NCI-H2107 treated with DMSO at 0.1 percent for 48 hours (cell line): Measurements from ENCODE around the gene PHC1.
"Not testable (repeated sequence)": the region's sequence is repeated elsewhere in the genome, so short reads cannot be mapped to it uniquely, and the experiment has no call there.

Experiments used
- DNase-seq: peaks from one replicate; lab custom pipeline; 2025; ENCODE audit not compliant: unreplicated experiment; lab: John Stamatoyannopoulos, UW

The PHC1 gene

DNA sequence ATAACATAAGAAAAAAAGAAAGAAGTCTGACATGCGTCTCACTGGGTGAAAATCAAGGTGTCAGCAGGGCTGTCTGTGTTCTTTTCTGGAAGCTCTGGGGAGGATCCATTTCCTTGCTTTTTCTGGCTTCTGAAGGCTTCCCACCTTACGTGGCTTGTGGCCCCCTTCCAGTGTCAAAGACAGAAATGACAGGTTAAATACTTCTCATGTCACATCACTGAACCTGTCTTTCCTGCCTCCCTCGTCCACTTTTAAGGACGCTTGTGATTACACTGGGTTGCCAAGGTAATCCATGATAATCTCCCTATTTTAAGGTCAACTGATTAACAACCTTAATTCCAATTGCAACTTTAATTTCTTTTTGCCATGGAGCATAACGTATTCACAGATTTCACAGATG lies 4.6 kb upstream of the PHC1 start:
- DNase-seq: no peak

DNA sequence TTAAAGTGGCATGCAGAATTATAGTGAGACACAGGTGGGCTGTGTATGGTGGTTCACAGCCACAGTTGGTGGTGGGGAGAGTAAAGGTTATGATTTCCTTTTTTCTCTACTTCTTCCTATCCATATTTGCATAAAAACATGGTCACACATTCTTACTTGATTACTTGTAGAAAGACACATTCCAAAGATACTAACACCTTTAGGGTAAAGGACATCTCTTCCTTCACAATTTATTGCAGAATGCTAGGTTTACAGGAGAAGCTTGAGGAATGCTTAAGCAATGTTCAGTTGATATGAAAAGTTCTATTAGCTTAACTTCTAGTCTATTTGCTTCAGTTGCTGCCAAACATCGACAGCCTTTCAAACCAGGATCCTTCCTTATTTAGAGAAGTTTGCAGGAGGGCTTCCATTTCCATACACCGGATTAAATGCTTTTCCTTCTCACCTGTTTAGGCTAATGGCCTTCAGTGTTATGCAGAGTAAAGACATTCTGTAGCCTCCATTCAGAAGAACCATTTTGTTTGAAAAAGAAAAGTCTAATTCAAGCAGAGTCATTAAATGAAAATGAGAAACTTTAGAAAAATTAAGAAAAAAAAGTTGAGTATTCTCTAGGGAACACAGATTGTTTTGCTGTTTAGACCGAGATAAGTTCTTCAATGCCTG lies 2.6 kb upstream of the PHC1 start:
- no peak for DNase-seq

DNA sequence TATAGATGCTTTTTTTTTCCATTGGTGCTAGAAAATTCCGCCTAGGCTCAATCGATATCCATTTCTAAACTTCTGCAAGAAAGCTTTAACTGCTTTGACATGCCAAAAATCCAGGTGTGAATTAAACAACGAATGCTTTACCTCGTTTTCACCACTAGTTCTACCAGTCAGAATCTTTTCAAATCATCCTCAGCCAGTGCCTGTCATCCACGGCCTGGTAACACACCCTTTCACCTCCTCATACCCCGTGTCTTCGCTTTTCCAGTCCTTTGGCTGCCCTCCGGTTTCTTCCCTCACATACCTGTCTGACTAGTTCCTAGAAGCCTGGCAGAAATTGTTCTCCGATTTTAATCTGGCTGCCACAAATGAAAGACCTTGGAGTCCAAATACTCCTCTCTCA lies 1.4 kb upstream of the PHC1 start:
- peak; percentile 35 for DNase-seq

DNA sequence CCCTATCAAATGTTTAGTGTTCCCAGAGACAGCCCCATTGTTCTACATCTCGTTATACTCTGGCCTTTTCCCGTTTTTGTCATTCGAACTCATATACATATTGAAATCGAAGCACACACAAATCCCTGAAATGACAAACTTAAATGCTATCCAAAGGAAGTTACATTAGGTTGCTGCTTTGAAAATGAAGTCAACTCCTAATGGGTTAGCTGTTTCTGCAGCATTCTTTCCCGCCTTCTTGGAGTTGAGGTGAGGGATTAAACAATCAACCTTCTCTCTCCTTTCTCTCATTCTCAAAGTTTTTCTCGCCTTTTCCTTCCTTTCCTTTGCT lies 642 bp upstream of the PHC1 start:
- peak; percentile 77 for DNase-seq

DNA sequence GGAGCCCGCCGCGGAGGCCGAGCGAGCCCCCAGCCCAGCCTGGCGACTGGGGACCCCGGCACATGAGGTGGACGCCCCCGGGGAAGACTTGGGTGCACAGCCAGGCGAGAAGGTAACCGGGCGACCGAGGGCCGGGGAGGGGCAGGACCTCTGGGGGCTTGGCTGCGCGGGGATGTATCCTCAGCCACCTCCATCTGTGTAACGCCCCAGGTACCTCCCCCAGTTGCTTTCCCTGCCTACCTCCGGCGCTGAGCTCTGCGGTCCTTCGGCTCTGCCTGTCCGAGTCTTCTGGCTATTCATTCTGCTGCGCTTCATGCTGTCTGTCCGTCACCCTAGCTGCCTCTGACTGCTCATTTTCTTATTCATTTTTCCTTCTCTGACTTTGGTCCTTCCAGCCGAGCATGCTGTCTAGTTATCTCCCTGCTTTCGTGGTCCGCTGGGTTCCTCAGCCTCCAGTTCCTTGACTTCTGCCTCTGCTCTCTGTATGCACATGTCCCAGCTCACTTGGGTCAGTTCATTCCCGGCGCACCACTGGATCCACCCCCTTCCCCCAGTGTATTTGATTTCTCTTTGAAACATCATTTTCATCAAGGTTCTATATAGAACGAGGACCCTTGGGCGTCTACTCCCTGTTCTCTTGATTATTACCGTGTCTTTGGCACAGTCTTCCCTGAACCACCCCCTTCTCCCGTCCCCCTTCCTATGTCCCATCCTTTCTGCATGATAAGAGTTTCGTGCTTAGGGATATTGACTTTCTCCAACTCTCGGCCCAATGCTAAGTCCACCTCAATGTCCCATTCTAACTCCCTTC lies 612 bp downstream of the PHC1 start:
- DNase-seq: peak; percentile 36

DNA sequence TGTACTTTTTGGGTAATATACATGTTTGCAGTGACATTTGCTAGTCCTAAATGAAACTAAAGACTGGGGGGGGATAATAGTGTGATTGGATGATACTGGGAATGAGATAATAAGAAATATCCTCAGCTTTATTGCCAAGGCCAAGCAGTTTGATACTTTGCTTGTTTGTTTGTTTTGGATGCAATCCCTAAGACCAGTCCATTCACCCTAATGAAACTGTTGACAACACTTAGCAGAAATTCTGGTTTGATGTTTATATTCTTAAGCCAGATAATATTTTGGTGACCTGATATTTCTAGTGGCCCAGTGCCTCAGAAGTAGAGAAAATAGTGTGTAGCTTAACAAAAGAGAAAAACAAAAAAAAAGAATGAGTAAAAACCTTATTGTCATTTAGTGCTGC lies 1.8 kb downstream of the PHC1 start:
- DNase-seq: no peak

DNA sequence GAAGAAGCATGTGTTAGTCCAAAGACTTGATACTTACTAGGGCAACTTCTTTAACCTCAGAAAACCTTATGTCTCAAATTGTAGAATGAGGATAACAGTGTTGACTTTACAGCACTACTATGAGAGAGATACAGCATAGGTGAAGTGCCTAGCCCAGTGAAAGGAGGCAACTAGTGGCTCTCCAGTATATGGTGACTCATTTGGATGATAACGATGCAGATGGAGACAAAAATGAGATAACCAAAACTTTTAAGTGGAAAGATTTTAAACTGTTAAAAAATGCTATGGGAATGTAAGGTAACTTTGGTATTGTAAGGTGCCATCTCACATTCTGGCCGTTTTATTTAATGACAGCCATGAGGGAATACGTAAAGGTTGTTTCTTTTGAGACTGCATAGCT lies 2.7 kb downstream of the PHC1 start:
- DNase-seq: no peak

DNA sequence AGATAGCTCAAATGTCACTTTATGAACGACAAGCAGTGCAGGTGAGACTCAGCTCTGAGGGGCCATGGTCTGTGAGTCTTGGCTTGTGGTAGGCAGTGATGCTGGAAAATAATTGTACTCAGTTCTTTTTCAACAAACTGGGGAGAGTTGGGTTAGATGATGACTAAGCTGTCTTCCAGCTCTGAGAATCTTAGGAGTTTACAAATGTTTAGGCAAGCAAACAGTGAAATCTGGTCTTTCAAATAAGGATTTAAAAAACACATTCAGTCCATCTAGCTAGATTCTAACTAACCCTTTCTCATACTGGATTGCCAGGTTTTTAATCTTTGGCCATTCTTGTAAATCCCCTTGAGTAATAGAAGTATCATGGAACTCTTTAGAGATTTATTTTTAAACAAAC lies 3.4 kb downstream of the PHC1 start:
- DNase-seq: no peak

DNA sequence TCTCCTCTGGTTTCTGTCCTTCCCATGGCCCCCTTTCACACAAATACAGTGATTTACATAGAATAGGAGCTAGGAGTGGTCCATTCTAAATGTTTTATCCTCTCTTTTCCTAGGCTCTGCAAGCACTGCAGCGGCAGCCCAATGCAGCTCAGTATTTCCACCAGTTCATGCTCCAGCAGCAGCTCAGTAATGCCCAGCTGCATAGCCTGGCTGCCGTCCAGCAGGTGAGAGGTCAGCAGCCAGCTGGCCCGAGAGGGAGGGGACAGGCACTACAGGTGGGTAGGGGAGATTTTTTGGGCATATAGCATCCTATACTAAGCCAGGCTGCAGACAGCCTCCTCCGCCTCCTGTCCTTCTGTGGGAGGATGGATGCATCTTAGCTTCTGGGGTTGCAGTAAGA lies 5.3 kb downstream of the PHC1 start:
- not testable (repeated sequence) for DNase-seq

DNA sequence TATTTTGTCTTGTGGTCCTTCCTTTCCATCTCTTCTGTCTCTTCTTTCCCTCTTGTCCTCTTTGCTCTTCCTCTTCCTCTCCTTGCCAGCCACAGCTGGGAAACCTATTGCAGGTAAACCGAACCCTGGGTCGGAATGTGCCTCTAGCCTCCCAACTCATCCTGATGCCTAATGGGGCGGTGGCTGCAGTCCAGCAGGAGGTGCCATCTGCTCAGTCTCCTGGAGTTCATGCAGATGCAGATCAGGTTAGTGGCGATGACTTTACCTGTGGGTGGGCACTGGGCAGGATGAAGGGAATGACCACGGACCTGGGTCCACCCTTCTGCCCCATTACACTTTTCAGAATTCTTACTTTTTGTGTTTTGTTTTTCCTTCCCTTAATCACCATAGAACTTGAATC lies 8.2 kb downstream of the PHC1 start:
- no peak for DNase-seq

DNA sequence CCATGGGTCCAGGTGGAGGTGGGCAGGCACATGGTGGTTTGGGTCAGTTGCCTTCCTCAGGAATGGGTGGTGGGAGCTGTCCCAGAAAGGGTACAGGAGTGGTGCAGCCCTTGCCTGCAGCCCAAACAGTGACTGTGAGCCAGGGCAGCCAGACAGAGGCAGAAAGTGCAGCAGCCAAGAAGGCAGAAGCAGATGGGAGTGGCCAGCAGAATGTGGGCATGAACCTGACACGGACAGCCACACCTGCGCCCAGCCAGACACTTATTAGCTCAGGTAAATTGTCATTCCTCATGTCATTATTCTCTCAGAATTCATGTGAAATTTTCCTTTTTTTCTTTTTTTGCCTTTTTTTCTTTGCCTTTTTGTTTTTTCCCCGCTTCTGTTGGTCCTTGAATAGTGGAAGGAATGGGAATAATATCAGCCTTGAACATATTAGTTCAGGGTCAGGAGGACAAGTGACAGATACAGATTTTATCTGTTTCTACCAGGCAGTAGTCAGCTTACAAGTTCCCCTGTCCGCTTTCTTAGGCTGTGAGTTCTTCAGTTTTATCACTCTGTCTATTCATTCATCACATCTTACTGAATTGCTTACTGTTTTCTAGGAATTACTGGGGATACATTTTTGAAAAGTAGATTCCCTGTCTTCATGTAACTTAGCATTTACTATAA lies 16.5 kb downstream of the PHC1 start:
- not testable (repeated sequence) for DNase-seq

DNA sequence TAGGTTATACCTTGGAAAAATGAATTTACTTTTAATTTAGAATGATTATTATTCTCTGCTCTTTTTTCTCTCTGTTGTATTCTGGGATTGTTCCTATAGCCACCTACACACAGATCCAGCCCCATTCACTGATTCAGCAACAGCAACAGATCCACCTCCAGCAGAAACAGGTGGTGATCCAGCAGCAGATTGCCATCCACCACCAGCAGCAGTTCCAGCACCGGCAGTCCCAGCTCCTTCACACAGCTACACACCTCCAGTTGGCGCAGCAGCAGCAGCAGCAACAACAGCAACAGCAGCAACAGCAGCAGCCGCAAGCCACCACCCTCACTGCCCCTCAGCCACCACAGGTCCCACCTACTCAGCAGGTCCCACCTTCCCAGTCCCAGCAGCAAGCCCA lies 18.2 kb downstream of the PHC1 start:
- not testable (repeated sequence) for DNase-seq

DNA sequence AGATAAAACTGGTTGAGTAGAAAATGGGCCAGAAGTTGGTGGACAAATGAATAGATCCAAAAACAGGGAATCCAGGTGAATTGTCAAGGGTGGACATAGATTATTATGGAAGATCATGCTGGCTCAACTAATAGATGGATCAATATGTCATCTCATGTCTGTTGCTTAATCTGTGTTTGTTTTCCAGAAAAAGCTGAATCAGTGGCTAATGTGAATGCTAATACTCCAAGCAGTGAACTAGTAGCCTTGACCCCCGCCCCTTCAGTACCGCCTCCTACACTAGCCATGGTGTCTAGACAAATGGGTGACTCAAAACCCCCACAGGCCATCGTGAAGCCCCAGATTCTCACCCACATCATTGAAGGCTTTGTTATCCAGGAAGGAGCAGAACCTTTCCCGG lies 19.8 kb downstream of the PHC1 start:
- not testable (repeated sequence) for DNase-seq

DNA sequence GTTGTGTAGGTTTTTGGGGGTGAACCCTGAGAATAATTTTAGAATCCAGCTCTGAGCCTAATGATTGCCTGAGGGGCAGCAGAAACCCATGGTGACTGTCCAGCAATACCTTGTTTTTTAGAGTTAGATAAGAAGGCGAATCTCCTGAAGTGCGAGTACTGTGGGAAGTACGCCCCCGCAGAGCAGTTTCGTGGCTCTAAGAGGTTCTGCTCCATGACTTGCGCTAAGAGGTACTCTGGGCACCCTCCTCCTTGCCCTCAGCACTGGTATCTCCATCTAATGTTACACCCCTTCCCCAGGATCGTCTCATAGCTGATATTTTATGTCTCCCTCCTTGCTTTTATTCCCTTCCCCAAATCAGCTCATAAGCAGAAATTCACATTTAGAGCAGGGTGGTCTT lies 22.4 kb downstream of the PHC1 start:
- no peak for DNase-seq

DNA sequence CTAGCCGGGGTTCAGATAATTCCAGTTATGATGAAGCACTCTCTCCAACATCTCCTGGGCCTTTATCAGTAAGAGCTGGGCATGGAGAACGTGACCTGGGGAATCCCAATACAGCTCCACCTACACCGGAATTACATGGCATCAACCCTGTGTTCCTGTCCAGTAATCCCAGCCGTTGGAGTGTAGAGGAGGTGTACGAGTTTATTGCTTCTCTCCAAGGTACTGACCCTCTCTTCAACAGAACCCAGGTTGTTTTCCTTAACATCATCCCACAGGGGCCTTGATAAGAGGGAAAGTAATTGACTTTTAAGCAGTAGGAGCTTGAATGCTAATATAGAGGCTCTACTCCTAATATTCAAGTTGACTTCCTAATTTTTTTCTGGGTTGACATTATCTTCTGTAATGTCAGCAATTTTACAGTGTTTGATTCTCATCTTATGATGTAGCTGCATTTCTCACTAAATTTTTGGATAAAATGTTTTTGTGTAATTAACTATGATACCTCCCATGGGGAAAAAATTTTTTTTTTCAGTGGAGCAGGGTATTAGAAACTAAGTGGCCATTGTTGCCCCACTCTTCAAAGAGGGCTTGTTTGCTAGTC lies 23.6 kb downstream of the PHC1 start:
- not testable (repeated sequence) for DNase-seq

DNA sequence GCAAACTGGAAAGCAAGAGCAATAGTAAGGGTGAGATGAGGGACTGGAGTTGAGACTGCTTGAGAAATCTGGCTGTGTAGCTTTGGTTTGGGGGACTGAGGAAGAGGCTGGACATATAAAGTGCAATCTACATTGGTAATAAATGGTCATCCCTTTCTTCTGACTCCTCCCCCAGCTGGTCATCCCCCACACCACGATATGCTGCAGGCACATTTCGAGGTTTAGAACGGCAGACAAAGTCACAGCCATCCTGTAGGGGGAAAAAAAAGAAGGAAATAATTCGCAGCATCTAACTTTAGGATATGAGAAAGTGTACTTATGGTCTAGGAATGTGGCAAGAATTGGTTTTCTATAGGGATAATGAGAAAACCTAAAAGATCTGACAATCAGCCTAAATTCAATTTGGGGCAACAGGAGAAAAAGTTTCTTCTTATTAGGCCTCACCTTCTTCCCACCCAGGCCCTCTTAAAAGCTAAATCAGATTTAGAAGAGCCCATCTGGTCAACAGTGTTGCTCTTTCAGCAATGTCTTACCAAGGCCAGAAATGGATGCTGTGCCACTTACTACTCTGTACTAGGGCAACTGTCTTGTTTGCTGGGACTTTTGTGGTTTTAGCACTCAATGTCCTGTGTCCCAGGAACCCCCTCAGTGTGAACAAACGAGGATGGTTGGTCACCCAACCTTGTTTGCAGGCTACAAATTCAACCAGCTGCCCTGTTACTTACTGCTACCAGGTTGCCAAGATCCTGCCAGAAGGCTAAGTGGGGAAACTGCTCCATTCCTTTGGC lies 27.6 kb downstream of the PHC1 start:
- DNase-seq: no peak

DNA sequence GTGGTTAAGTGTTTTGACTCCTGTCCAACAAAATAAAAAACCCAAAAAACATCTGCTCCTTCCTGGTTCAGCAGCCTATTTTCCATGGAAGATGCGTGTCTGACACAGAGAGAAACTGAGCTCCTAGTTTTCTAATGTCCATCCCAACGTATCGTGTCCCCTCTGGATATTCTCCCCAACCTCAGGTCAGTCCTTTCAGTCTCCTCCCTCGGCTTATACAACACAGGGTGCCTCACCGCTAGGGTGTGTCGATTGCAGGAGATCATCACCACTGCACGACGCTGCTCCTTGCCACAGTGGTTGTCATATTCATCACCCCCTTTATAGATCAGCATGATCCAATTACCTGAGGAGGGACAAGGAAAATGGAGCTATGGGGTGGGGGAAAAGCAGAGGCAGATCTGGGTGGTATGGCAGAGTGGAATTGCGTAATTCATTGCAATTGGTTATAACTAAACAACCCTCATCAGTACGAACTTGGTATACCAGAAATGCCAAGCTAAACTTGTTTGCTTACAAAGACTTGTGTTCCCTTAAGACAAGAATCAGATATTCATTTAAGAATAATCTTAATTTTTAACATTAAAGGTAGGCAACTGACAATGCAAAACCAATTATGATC lies 29.4 kb downstream of the PHC1 start:
- DNase-seq: no peak

DNA sequence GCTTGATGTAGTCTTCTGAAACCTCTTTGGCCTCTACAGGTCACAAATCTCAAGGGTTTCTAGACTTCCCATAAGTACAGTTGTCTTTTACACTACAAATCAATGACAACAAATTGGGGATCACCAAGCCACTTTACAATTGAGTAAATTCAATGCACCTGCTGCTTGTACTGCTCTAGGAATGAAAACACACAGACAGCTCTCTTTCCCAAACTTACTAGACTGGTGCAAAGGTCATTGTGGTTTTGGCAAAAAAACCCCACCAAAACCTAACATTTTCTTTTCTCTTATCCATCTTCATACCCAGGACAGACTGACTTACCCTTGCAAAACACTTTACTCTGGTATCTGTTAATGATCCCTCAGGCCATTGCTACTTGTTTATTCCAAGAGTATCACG lies 32.4 kb downstream of the PHC1 start:
- no peak for DNase-seq

DNA sequence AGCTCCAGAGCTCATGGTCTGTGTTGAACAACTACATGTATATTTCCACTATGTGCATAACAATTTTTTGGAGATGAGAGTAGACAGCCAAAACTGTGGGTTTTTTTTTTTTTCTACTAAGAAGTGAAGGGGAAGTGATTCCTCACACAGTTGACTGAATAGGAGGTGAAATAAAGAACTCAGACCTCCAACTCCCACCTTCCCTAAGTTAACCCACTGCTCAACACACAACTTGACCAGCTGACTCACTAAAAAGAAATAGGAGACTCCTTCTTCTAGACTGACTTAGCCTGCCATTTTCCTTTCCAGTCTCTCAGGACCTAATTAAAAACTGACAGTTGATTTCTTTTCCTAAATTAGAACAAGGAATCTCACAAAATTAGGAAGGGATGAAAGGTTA lies 33.4 kb downstream of the PHC1 start:
- no peak for DNase-seq

DNA sequence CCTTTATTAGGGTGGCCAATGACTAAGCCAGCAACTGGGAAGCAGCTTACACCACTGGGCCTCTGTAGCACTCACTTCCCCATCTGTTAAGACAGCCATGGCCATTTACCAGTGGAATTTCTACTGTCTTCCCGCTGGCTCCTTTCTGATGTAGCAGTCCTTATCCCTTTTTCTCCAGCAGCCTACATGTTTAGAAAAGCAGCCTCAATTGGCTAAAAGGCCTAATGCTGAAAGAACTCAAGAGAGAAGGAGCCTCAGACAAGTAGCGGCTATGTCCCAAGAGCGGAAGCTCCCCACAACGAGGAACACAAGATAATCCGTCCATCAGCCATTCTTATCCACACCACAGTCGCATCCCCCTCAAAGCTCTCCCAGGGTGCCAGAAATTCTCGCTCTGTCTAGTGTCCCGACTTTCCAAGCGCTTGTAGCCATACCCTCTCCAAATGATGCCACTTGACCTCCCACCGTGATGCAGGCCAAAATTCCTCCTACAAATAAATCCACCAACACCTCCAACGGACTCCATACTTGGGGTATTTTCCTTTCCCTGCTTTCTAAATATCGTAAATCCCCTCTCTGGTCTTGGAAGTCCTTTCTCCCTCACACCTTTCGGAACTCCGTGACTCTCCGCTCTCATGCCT lies 34.5 kb downstream of the PHC1 start:
- no peak for DNase-seq
